Measurements from ENCODE around the gene VRK2.

- no peak for TF ChIP-seq CTCF (IDR thresholded peaks at IDR 0.05; ENCODE audit: insufficient read depth, low read length, poor library complexity, severe bottlenecking)
- TF ChIP-seq EZH2phosphoT487 (conservative IDR thresholded peaks at IDR 0.05; ENCODE audit: low read length): no peak
Observed at GRCh38 chr2:58097025-58097424, 50.4 kb downstream of the VRK2 start.

Data from SU-DHL-6 (cell line).